Brain microvascular endothelial cell (primary cell): Measurements from ENCODE around the gene MUC6.

Experiments used
- DNase-seq: peaks from one replicate; pipeline ENCODE4 v3.0.0-alpha.2; 2020
- H3K27ac ChIP-seq: fragments of 250-450 bp; sonication (Bioruptor Pico); 2 replicates; pipeline ENCODE4 v1.5.1; 2020; ENCODE audit warnings: mild to moderate bottlenecking, moderate library complexity
- H3K27me3 ChIP-seq: fragments of 250-450 bp; sonication (Bioruptor Pico); replicated peaks from 2 replicates; pipeline ENCODE4 v1.5.1; 2020; ENCODE audit warnings: mild to moderate bottlenecking
- H3K36me3 ChIP-seq: fragments of 250-450 bp; sonication (Bioruptor Pico); replicated peaks from 2 replicates; pipeline ENCODE4 v1.5.1; 2020; ENCODE audit warnings: mild to moderate bottlenecking
- H3K4me3 ChIP-seq: 2 replicates; pipeline ENCODE4 v1.5.1; 2011; ENCODE audit warnings: low read depth, mild to moderate bottlenecking, control low read depth, low read length, moderate library complexity
- CTCF ChIP-seq: IDR thresholded peaks from 2 replicates; pipeline ENCODE4 v1.5.1; 2011; ENCODE audit warnings: low read depth, mild to moderate bottlenecking, moderate library complexity, low read length, control low read depth, inconsistent platforms; ENCODE audit errors: missing control alignments
- in situ Hi-C: cut with HindIII; loops from 2 replicates; pipeline ENCODE4 v1.10.0; 2017; ENCODE audit warnings: low sequenced_read_pairs, low pct_ligation_motif_present

The MUC6 gene

GRCh38 chr11:1012740-1013630, 23.5 kb downstream of the MUC6 start:
- no peak for TF ChIP-seq CTCF
- H3K36me3 ChIP-seq, result peaks cover 25% of the 10 kb centered on the region
- H3K27ac ChIP-seq, result no peak overlapping the region
- H3K4me3 ChIP-seq, result no peak overlapping the region
- no peaks in the 10 kb centered on the region for H3K27me3 ChIP-seq
- no peak for DNase-seq
- in situ Hi-C loops, result no loop called here

GRCh38 chr11:1012291-1012690, 24.2 kb downstream of the MUC6 start:
- no peak for DNase-seq
- Histone ChIP-seq H3K36me3 (peaks cover 25% of the 10 kb centered on the region), H3K27me3 (no peaks in the 10 kb centered on the region), H3K4me3 (no peak overlapping the region), H3K27ac (no peak overlapping the region)
- in situ Hi-C loops, result no loop called here
- no peak for TF ChIP-seq CTCF

GRCh38 chr11:1011320-1011698, 25.2 kb downstream of the MUC6 start:
- Histone ChIP-seq H3K27me3 (no peaks in the 10 kb centered on the region), H3K4me3 (no peak overlapping the region), H3K27ac (no peak overlapping the region), H3K36me3 (peaks cover 32% of the 10 kb centered on the region)
- DNase-seq, result no peak
- TF ChIP-seq CTCF, result no peak
- in situ Hi-C loops, result no loop called here

- no peak for DNase-seq
- Histone ChIP-seq H3K36me3 (peaks cover 32% of the 10 kb centered on the region), H3K27me3 (no peaks in the 10 kb centered on the region), H3K27ac (no peak overlapping the region), H3K4me3 (no peak overlapping the region)
- no peak for TF ChIP-seq CTCF
- in situ Hi-C loops, result no loop called here
Observed at GRCh38 chr11:1010551-1011319, 25.8 kb downstream of the MUC6 start.

GRCh38 chr11:1009991-1010390, 26.5 kb downstream of the MUC6 start:
- TF ChIP-seq CTCF, result no peak
- H3K4me3 ChIP-seq, result no peak overlapping the region
- H3K27ac ChIP-seq, result no peak overlapping the region
- in situ Hi-C loops, result no loop called here
- H3K27me3 ChIP-seq, result no peaks in the 10 kb centered on the region
- peaks cover 38% of the 10 kb centered on the region for H3K36me3 ChIP-seq
- DNase-seq, result no peak
